ENCODE data around the gene ZDHHC14.

GRCh38 chr6:157403686-157404051 lies 22.7 kb downstream of the ZDHHC14 start:
- TF ChIP-seq, protein P1, sequence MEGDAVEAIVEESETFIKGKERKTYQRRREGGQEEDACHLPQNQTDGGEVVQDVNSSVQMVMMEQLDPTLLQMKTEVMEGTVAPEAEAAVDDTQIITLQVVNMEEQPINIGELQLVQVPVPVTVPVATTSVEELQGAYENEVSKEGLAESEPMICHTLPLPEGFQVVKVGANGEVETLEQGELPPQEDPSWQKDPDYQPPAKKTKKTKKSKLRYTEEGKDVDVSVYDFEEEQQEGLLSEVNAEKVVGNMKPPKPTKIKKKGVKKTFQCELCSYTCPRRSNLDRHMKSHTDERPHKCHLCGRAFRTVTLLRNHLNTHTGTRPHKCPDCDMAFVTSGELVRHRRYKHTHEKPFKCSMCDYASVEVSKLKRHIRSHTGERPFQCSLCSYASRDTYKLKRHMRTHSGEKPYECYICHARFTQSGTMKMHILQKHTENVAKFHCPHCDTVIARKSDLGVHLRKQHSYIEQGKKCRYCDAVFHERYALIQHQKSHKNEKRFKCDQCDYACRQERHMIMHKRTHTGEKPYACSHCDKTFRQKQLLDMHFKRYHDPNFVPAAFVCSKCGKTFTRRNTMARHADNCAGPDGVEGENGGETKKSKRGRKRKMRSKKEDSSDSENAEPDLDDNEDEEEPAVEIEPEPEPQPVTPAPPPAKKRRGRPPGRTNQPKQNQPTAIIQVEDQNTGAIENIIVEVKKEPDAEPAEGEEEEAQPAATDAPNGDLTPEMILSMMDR (IDR thresholded peaks at IDR 0.05), result no peak
- no peak for TF ChIP-seq SMC3 (IDR thresholded peaks at IDR 0.05)

All from A549 (cell line).